ENCODE measurements around the gene GADD45GIP1.
"Not testable (repeated sequence)": the region's sequence is repeated elsewhere in the genome, so short reads cannot be mapped to it uniquely, and the experiment has no call there.

The GADD45GIP1 gene

DNA sequence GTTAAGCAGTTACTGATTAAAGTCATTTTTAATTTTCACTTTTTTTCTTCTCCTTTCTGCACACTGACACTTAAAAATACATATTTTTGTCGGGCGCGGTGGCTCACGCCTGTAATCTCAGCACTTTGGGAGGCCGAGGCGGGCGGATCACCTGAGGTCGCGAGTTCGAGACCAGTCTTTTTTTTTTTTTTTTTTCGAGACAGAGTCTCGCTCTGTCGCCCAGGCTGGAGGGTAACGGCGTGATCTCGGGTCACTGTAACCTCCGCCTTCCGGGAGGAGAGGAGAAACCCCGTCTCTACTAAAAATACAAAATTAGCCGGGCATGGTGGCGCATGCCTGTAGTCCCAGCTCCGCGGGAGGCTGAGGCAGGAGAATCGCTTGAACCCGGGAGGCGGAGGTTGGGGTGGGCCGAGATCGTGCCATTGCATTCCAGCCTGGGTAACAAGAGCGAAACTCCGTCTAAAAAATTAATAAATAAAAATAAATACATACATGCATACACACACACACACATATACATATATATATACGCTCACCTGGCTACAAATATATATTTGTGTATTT, 448 bp upstream of the GADD45GIP1 start:
- not testable (repeated sequence) for DNase-seq

DNA sequence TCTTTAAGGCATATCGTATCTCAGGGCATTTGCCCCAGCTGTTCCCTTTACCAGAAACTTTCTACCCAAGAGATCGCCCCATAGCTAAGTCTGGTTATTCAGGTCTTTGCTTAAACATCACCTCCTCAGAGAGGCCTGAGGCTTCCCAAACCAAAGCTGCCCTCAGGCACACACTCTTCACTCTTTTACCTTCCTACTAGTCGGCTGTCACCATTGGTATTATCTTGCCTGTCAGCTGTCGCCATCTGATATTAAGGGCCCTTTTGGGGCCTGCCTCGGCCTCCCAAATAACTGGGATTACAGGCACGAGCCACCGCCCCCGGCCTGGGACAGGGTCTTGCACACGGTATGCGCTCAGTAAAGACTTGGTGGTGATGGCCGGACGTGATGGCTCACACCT, 1.0 kb downstream of the GADD45GIP1 start:
- DNase-seq: no peak

DNA sequence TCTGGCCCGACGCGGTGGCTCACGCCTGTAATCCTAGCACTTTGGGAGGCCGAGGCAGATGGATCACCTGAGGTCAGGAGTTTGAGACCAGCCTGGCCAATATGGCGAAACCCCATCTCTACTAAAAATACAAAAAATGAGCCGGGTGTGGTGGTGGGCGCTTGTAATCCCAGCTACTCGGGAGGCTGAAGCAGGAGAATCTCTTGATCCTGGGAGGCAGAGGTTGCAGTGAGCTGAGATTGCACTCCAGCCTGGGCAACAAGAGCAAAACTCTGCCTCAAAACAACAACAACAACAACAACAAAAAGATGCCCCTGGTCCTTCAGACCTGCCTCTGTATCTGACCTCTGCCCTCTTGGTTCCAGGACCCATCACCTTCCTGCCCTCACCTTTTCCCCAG, 1.4 kb downstream of the GADD45GIP1 start:
- not testable (repeated sequence) for DNase-seq

GRCh38 chr19:12954612-12954962, 2.4 kb downstream of the GADD45GIP1 start:
- DNase-seq: no peak

DNA sequence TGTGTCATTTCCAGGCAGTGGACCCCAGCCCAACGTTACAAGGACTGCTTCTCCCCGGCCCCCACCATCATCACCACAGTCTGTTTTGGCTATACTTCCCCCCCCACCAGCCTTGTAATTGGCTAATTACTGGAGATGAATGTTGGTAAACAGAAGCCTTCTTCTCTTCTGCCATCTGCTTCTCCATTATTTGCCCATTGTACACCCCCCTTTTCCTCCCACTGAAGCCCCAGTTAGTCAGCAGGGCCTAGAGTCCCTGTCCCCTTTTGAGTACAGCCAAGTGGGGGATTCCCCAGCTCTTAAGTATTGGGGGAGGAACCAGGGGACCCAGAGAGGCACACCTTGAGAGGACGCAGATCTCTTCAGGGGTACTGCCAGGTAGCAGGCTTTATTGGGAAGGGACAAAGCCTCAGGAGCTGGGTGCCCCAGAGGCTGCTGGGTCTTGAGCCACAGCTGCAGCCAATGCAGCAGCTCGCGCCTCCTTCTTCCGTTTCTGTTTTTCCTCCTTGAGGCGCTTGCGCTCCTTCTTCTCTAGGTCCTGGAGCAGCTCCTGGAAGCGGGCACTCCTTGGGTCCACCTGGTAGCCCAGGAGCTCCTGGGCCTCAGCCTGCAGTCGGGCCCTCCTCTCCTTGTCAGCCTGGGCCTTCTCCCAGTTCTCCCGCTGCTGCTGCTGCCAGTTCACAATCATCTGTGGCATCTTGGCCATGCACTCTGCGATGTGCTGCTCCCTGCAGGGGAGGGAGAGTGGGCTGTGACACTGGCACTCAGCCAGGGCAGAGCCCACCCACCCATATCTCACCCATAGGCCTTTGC, 3.0 kb downstream of the GADD45GIP1 start:
- DNase-seq: no peak

- no peak for DNase-seq
These were observed 3.8 kb downstream of the GADD45GIP1 start for GRCh38 chr19:12953138-12953798.

- DNase-seq: peak; percentile 74
These were observed 4.4 kb downstream of the GADD45GIP1 start for GRCh38 chr19:12952488-12953137.

GRCh38 chr19:12952050-12952449, 5.0 kb downstream of the GADD45GIP1 start:
- DNase-seq: not testable (repeated sequence)

- DNase-seq: no peak
These were observed 7.4 kb downstream of the GADD45GIP1 start for GRCh38 chr19:12949363-12950283.

DNA sequence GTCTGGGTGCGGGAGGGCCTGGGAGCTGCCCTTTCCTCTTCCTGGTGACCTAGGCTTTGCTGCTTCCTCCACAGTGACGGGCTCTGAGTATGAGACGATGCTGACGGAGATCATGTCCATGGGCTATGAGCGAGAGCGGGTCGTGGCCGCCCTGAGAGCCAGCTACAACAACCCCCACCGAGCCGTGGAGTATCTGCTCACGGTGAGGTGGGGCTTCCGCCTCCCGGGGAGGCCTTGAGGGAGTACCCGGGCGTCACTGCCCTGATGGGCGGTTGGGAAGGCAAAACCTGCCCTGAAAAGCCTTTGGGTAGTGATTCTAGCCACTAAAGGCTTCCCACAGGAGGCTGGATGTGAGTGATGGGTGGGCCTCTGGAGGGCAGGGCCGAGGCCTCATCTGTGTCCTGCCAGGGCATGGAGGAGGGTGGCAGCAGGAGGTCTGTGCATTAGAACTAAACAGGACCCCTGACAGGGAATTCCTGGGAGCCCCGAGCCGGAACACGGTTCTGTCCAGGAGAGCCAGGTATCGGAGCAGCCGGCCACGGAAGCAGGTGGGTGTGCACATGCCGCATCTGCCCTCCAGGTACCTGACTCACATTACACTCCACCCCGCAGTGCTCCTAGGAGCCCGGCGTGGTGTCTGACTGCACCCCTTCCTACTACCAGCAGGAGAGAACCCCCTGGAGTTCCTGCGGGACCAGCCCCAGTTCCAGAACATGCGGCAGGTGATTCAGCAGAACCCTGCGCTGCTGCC, 8.2 kb downstream of the GADD45GIP1 start:
- no peak for DNase-seq

DNA sequence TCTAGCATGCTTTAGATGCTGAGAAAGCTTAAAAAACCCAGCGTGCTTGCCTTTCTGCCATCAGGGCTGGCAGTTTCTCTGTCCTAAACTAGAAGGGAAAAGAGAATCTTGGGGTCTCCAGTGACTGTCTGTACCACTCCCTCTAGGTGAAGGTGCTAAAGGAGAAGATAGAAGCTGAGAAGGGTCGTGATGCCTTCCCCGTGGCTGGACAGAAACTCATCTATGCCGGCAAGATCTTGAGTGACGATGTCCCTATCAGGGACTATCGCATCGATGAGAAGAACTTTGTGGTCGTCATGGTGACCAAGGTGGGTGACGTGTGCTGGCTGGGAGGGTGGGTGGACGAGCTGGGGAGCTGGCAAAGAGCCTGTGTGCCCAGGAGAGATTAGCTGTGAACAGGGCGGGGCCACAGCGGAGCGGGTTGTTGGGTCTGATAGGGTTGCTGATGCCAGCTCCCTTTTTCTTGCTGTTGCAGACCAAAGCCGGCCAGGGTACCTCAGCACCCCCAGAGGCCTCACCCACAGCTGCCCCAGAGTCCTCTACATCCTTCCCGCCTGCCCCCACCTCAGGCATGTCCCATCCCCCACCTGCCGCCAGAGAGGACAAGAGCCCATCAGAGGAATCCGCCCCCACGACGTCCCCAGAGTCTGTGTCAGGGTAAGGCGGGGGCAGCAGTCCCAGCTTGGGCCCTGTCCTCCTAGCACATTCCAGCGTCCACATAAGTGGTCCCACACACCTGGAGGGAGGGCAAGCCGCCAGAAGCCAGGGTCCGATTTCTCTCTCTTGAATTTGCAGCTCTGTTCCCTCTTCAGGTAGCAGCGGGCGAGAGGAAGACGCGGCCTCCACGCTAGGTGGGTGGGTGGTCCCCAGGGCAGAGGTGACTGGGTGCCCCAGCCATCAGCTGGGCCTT, 9.1 kb downstream of the GADD45GIP1 start:
- no peak for DNase-seq

GRCh38 chr19:12946731-12947496, 10.1 kb downstream of the GADD45GIP1 start:
- no peak for DNase-seq

- peak; percentile 80 for DNase-seq
These were observed 10.8 kb downstream of the GADD45GIP1 start for GRCh38 chr19:12946092-12946721.

- DNase-seq: peak; percentile 99
These were observed 11.4 kb downstream of the GADD45GIP1 start, which contains the start of gene RAD23A for GRCh38 chr19:12945479-12946091. Gene RAD23A, plus strand, starts transcription at chr19:12945862. Its CDS starts 87 bp downstream, at chr19:12945949.

DNA sequence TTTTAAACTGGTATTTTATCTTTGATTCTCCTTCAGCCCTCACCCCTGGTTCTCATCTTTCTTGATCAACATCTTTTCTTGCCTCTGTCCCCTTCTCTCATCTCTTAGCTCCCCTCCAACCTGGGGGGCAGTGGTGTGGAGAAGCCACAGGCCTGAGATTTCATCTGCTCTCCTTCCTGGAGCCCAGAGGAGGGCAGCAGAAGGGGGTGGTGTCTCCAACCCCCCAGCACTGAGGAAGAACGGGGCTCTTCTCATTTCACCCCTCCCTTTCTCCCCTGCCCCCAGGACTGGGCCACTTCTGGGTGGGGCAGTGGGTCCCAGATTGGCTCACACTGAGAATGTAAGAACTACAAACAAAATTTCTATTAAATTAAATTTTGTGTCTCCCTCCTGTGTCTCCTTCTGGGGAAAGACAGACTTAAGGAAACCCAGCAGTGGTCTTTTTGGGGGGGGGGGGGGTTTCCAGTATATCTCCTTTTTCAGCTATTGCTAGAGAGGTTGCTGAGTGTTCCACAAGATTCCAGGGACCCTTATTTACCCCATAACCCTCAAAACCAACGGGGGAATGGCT, 12.8 kb downstream of the GADD45GIP1 start:
- no peak for DNase-seq

- DNase-seq: no peak
These were observed 13.5 kb downstream of the GADD45GIP1 start for GRCh38 chr19:12943437-12944044.

DNA sequence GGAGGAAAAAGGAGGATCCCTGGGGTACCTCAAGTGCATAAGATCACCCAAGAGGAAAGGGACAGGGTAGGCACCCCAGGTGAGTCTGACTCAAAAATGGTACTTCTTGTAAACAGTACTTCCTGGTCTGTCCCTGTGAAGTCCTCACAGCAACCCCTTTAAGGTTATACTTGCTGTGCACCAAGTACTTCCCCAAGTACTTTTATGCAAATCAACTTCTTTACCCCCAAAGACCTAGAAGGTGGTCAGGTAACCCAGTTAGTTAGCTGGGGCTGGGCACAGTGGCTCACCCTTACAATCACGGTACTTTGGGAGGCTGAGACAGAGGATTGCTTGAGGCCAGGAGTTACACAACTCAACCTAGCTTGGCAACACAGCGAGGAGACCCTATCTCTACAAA, 16.1 kb downstream of the GADD45GIP1 start:
- no peak for DNase-seq

Data from fibroblast of skin of abdomen (primary cell).